Body of pancreas (tissue), 4 donors: ENCODE results near the gene ZNF575. TPM values are rescaled to one million over a fixed set of nuclear protein-coding genes. Genes with fewer than 3 reads are reported as not detected.
"Not testable (repeated sequence)": the region's sequence is repeated elsewhere in the genome, so short reads cannot be mapped to it uniquely, and the experiment has no call there.

Experiments used
- ATAC-seq: fragments of 150-250 bp; one replicate; pipeline ENCODE4 v1.9.1; 2016
- DNase-seq, 4 donors: peaks; one replicate each; pipeline ENCODE4 v3.0.0-alpha.2; 2019
- H3K27ac ChIP-seq, 4 donors: fragments of 200-600 bp; sonication (generic); 1 replicate in 3 of 4; 2 replicates in 1 of 4; pipeline versions ENCODE4 v1.5.1 to v1.6.1; 2016 to 2019; ENCODE audit warnings: mild to moderate bottlenecking in 1 of 4, mixed read lengths in 1 of 4, moderate library complexity in 1 of 4
- H3K27me3 ChIP-seq, 2 donors: fragments of 200-600 bp; sonication (generic); one replicate each; pipeline ENCODE4 v1.6.0; 2016; ENCODE audit warnings: mild to moderate bottlenecking in 1 of 2
- H3K36me3 ChIP-seq, 2 donors: fragments of 200-600 bp; sonication (generic); replicated peaks in 1 of 2; 2 replicates each; pipeline ENCODE4 v1.5.1; 2016; ENCODE audit warnings: low read depth in 2 of 2; ENCODE audit not compliant: insufficient read depth in 1 of 2
- H3K4me1 ChIP-seq: fragments of 200-600 bp; sonication (generic); one replicate; pipeline ENCODE4 v1.6.0; 2016
- H3K4me3 ChIP-seq, 2 donors: fragments of 200-600 bp; sonication (generic); 1 replicate in 1 of 2; 2 replicates in 1 of 2; pipeline ENCODE4 v1.5.1; 2016 to 2019
- H3K9me3 ChIP-seq, 3 donors: fragments of 200-600 bp; sonication (generic); 1 replicate in 2 of 3; 2 replicates in 1 of 3; pipeline ENCODE4 v1.5.1; 2016
- POLR2A ChIP-seq, 3 donors: fragments of 450-650 bp; IDR thresholded peaks; one replicate each; pipeline ENCODE4 v1.6.1; 2016; ENCODE audit warnings: antibody characterized with exemption in 3 of 3, mild to moderate bottlenecking in 2 of 3
- WGBS, 2 donors: methylation state at CpG; one replicate each; pipeline ENCODE4 v1.1.5; 2017; 5-methylcytosine and 5-hydroxymethylcytosine counted together
- intact Hi-C: fragments of 100-400 bp; cut with DNase I; formaldehyde crosslinking; loops from one replicate; pipeline ENCODE4 v1.15.1; 2023
- total RNA-seq, 2 donors: library from RNA; depleted of rRNA; stranded (reverse); fragments of >200 nt; gene quantifications; one replicate each; pipeline ENCODE4 v1.1.0, GENCODE V29; 2016
- TF ChIP-seq, protein P1 (sequence below), 7 experiments: fragments of 450-650 bp in 4 of 7; fragments of 200-600 bp in 3 of 7; sonication (generic) in 3 of 7; IDR thresholded peaks; one replicate each; pipeline ENCODE4 v1.5.1; 2016 to 2019; ENCODE audit warnings: antibody characterized with exemption in 7 of 7

The ZNF575 gene
- total RNA-seq, 2 donors from 2014 or later: 0.52 TPM; not detected in 1

DNA sequence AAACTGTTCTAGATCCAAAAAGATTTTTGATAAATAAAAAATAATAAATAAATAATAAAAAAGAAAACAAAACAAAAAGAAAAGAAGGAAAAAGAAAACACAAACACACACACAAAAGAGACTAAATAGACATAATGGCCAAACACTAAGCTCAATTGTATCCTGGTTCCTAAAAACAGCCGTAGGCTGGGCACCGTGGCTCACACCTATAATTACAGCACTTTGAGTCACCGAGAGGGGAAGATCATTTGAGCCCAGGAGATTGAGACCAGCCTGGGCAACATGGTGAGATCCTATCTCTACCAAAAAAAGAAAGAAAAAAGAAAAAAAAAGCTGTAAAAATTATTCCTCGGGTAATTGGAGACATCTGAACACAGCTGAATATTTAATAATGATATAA lies 14.9 kb upstream of the ZNF575 start:
- Histone ChIP-seq H3K4me3 (no peak overlapping the region), H3K27ac (no peak overlapping the region), H3K36me3 (no peaks in the 10 kb centered on the region), H3K4me1 (no peaks in the 10 kb centered on the region), H3K9me3 (no peaks in the 10 kb centered on the region), H3K27me3 (no peaks in the 10 kb centered on the region)
- TF ChIP-seq POLR2A (IDR thresholded peaks at IDR 0.05): no peak
- TF ChIP-seq, protein P1, sequence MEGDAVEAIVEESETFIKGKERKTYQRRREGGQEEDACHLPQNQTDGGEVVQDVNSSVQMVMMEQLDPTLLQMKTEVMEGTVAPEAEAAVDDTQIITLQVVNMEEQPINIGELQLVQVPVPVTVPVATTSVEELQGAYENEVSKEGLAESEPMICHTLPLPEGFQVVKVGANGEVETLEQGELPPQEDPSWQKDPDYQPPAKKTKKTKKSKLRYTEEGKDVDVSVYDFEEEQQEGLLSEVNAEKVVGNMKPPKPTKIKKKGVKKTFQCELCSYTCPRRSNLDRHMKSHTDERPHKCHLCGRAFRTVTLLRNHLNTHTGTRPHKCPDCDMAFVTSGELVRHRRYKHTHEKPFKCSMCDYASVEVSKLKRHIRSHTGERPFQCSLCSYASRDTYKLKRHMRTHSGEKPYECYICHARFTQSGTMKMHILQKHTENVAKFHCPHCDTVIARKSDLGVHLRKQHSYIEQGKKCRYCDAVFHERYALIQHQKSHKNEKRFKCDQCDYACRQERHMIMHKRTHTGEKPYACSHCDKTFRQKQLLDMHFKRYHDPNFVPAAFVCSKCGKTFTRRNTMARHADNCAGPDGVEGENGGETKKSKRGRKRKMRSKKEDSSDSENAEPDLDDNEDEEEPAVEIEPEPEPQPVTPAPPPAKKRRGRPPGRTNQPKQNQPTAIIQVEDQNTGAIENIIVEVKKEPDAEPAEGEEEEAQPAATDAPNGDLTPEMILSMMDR (IDR thresholded peaks at IDR 0.05): no peak
- DNase-seq: no peak
- WGBS, 2 donors: 90 to 93% methylated on average over 3 to 4 of the region's 4 CpGs
- intact Hi-C loops: loop anchor here (2.0 kb wide), 1 partner anchor 71 kb away; no protein-coding TSS in a partner anchor
- no peak for ATAC-seq

DNA sequence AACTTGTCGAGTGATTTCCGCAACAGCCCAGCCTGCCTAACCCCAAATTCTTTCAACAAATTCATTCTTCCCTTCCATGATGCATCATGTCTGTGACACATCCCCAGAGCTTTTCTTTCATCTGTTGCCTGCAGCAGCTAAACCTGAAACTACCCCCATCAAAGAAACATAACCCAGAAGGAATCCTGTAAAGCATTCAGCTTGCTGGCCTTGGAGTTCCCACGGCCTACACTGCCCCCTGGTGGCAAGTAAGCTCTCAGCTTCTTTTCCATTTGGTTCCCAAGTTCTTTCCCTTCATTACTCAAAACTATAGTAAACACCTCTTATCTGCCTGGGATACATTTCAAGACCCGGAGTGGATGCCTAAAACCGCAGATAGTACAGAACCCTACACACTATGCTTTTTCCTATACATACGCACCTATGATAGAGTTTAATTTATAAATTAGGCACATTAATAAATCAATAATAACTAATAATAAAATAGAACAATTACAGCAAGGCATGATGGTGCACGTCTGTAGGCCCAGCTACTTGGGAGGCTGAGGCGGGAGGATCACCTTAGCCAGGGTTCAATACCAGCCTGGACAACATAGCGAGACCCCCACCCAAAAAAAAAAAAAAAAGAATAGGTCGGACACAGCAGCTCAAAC lies 13.4 kb upstream of the ZNF575 start:
- intact Hi-C loops: loop anchor here (2.0 kb wide), 1 partner anchor 73 kb away; no protein-coding TSS in a partner anchor
- H3K36me3 ChIP-seq: no peaks in the 10 kb centered on the region
- peak; percentile 77 for ATAC-seq

DNA sequence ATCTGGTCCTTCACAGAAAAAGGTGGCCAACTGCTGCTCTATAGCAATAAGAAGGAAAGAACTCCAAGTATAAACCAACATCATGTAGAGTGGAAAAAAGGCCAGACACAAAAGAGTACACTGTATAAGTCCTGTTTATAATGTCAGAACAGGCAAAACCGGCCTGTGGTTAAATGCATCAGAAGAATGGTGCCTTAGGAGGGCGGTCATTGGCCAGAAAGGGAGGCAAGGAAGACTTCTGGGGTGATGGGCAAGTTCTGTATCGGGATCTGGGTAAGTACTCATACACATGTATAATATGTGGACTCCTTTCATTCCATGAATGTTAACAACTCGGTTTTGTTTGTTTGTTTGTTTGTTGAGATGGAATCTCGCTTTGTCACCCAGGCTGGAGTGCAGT lies 10.1 kb upstream of the ZNF575 start:
- Histone ChIP-seq H3K4me1 (peaks cover 20% of the 10 kb centered on the region), H3K27ac (no peak overlapping the region), H3K27me3 (no peaks in the 10 kb centered on the region), H3K4me3 (no peak overlapping the region), H3K36me3 (no peaks in the 10 kb centered on the region), H3K9me3 (no peaks in the 10 kb centered on the region)
- 75 to 84% methylated on average over 5 of the region's 5 CpGs for WGBS, 2 donors
- intact Hi-C loops: no loop called here
- no peak for TF ChIP-seq POLR2A (IDR thresholded peaks at IDR 0.05)
- TF ChIP-seq, protein P1 (IDR thresholded peaks at IDR 0.05): no peak
- ATAC-seq (no peak), DNase-seq (no peak)

More for the DNA sequence above, 13.4 kb upstream of the ZNF575 start:
- H3K4me3 ChIP-seq: no peak overlapping the region
- 42 to 45% methylated on average over 10 of the region's 10 CpGs for WGBS, 2 donors
- TF ChIP-seq, protein P1 (IDR thresholded peaks at IDR 0.05): peak; percentile 73 to 90 (median 86)
- TF ChIP-seq POLR2A (IDR thresholded peaks at IDR 0.05): no peak
- H3K27me3 ChIP-seq: no peaks in the 10 kb centered on the region
- H3K9me3 ChIP-seq: no peaks in the 10 kb centered on the region
- H3K27ac ChIP-seq: no peak overlapping the region
- peaks cover 1% of the 10 kb centered on the region for H3K4me1 ChIP-seq
- peak; percentile 81 to 86 (median 82) for DNase-seq

DNA sequence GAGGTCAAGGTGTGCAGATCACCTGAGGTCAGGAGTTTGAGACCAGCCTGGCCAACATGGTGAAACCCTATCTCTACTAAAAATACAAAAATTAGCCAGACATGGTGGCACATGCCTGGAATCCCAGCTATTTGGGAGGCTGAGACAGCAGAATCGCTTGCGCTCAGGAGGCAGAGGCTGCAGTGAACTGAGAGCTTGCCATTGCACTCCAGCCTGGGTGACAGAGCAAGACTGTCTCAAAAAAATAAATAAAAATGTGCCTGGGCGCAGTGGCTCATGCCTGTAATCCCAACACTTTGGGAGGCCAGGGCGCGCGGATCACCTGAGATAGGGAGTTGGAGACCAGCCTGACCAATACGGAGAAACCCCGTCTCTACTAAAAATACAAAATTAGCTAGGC lies 9.3 kb upstream of the ZNF575 start:
- peaks cover 21% of the 10 kb centered on the region for H3K4me1 ChIP-seq
- 94 to 98% methylated on average over 8 of the region's 8 CpGs for WGBS, 2 donors
- ATAC-seq, H3K36me3 ChIP-seq, H3K27ac ChIP-seq, DNase-seq, H3K4me3 ChIP-seq, H3K27me3 ChIP-seq, H3K9me3 ChIP-seq, intact Hi-C loops: not testable (repeated sequence)

DNA sequence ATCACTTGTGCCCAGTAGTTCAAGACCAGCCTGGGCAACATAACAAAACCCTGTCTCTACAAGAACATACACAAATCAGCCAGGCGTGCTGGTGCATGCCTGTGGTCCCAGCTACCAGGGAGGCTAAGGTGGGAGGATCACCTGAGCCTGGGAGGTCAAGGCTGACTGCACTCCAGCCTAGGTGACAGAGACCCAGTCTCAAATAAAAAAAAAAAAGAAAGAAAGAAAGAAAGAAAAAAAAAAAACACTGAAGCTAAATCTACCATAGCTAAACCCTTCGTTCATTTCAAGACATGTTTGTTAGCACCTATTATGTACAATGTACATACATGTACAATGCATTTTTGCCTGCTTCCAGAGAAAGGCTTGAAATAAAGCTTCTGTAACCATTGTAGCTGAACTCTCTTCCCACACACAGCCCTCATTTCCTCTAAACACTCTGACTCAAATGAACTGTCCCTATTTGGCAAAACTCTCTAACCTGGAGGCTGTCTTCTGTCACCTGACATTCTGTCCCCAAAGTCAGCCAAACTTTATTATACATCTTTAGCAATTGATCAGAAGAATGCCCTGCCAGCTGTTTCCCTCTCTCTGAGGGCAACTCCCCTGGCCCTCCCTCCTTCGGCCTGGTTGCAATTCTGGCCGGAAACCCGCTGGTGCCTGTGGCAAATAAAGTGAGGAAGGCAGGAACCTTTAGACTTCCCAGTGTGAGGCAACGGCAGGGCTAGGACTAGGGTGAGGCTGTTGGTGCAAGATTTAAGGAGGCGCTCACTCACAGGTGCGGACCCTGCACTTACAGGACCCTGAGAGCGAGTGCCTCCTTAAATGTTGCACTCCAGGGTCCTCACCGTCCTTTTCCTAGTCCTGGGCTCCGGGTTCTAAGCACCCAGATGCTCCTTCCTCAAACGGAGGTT lies 7.8 kb upstream of the ZNF575 start:
- ATAC-seq (peak; percentile 34), DNase-seq (peak; percentile 42 to 72 (median 68))
- no peaks in the 10 kb centered on the region for H3K27me3 ChIP-seq
- intact Hi-C loops: no loop called here
- no peaks in the 10 kb centered on the region for H3K9me3 ChIP-seq
- WGBS, 2 donors: 18 to 28% methylated on average over 12 of the region's 12 CpGs
- TF ChIP-seq POLR2A (IDR thresholded peaks at IDR 0.05): peak in 1 of 3 donors; percentile 41
- TF ChIP-seq, protein P1 (IDR thresholded peaks at IDR 0.05): no peak
- no peaks in the 10 kb centered on the region for H3K36me3 ChIP-seq
- H3K27ac ChIP-seq: peak overlapping the region in 3 of 4 donors; percentile 62 to 83 (median 81)
- no peak overlapping the region for H3K4me3 ChIP-seq
- H3K4me1 ChIP-seq: peaks cover 21% of the 10 kb centered on the region
